ENCODE results near the gene AFP. TPM values are rescaled to one million over a fixed set of nuclear protein-coding genes. Genes with fewer than 3 reads are reported as not detected.

The AFP gene
- total and polyA plus RNA-seq, 2 of the 4 experiments (the other 2 are of a cell fraction), result 0.87 to 1.3 TPM

DNA sequence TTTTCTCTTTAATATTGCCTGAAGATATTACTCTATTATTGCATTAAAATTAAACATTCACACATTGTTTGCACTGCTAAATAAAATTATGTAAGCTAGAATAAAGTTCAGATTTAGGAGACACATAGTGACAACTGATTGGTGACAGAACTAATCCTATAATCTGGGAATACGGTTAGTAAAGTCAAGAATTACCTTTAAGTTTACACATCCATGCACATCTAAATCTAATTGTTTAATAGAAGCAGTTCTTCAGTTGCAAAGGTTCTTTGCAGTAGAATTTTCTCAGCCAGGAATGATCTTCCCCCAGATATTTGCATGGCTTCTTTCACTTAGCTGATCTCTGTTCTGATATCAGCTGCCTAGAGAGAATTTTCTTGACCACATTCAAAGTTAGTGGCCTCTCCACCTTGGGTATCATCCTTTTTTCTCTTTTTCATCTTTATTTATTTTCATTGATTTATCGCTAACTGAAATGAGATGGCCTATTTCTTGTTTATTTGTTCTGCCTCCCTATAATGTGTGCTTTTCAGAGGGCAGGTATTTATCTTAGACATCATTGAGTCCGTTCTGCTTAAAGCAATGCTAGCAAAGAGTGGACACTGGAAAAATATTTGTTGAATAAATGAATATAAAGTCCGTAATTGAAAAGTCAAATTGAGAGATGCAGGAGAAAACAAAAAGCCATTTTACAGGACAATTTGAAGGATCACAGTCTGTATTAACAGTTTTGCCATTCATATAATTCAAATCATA is 12.6 kb downstream of the AFP start:
- POLR2A ChIA-PET (ENCODE audit: unreplicated experiment), result no interaction called here
- Histone ChIP-seq H2BK120ac (ENCODE audit: low read depth, low read length) (no peak overlapping the region), H3K23ac (ENCODE audit: low read depth, low read length) (no peak overlapping the region), H2AK9ac (replicated peaks; ENCODE audit: low read depth, low read length, poor library complexity) (no peak overlapping the region), H3K4me2 (ENCODE audit: low read depth, low read length) (no peak overlapping the region), H2BK5ac (ENCODE audit: low read depth, low read length, poor library complexity, severe bottlenecking) (no peak overlapping the region), H3K56ac (ENCODE audit: extremely low read depth, insufficient read depth, low read length) (no peak overlapping the region), H3K4me1 (ENCODE audit: control insufficient read depth, insufficient read depth, low read length) (peaks cover 3% of the 10 kb centered on the region), H3K14ac (replicated peaks; ENCODE audit: low read depth, low read length) (no peak overlapping the region), H2BK20ac (ENCODE audit: low read depth, low read length) (no peak overlapping the region), H3K27ac (ENCODE audit: insufficient read depth, low read length) (no peak overlapping the region), H3K18ac (ENCODE audit: low read depth, low read length) (no peak overlapping the region), H4K8ac (ENCODE audit: low read depth in 2 of 2, low read length in 2 of 2) (no peak overlapping the region), H3K27me3 (ENCODE audit: control insufficient read depth, insufficient read depth, low read length) (no peaks in the 10 kb centered on the region), H2AFZ (replicated peaks; ENCODE audit: low read length, poor library complexity) (no peak overlapping the region), H3K9ac (ENCODE audit: low read depth, low read length) (no peak overlapping the region), H4K20me1 (ENCODE audit: insufficient read depth, low read length) (no peaks in the 10 kb centered on the region), H2AK5ac (ENCODE audit: low read depth, low read length) (no peak overlapping the region), H3K9me3 (ENCODE audit: control insufficient read depth, insufficient read depth, low read length) (no peaks in the 10 kb centered on the region), H3K4me3 (ENCODE audit: insufficient read depth, low read depth, low read length) (no peak overlapping the region), H3K36me3 (ENCODE audit: control insufficient read depth, insufficient read depth, low read length) (no peaks in the 10 kb centered on the region), H4K91ac (ENCODE audit: insufficient read depth, low read depth, low read length) (no peak overlapping the region), H3K4ac (ENCODE audit: low read depth, low read length) (no peak overlapping the region), H4K5ac (ENCODE audit: low read depth, low read length) (no peak overlapping the region), H3K79me1 (ENCODE audit: low read depth in 1 of 2, low read length in 2 of 2) (no peaks in the 10 kb centered on the region), H3K9me1 (ENCODE audit: insufficient read depth, low read length) (no peaks in the 10 kb centered on the region), H2BK15ac (ENCODE audit: low read depth, low read length) (no peak overlapping the region)
- no peak for DNase-seq
- dilution Hi-C loops (cut with HindIII; ENCODE audit: low sequenced_read_pairs, unreplicated experiment), result no loop called here
- TF ChIP-seq MXI1 (IDR thresholded peaks at IDR 0.05; ENCODE audit: borderline replicate concordance, low read depth, low read length) (no peak), BHLHE40 (IDR thresholded peaks at IDR 0.05; ENCODE audit: low read depth, low read length) (no peak), RCOR1 (IDR thresholded peaks at IDR 0.05; ENCODE audit: insufficient replicate concordance, low read length) (no peak), MAZ (IDR thresholded peaks at IDR 0.05; ENCODE audit: borderline replicate concordance, low read depth, low read length) (no peak), CEBPB (IDR thresholded peaks at IDR 0.05; ENCODE audit: low read depth, low read length) (no peak), CHD1 (IDR thresholded peaks at IDR 0.05; ENCODE audit: low read depth, low read length) (no peak), SMC3 (IDR thresholded peaks at IDR 0.05; ENCODE audit: low read depth, low read length) (no peak), RFX5 (IDR thresholded peaks at IDR 0.05; ENCODE audit: low read depth, low read length) (no peak), NFE2L2 (IDR thresholded peaks at IDR 0.05; ENCODE audit: low read depth, low read length) (no peak), MAFK (IDR thresholded peaks at IDR 0.05; ENCODE audit: low read depth, low read length) (no peak), POLR2A (IDR thresholded peaks at IDR 0.05; ENCODE audit: low read depth, low read length) (no peak), RAD21 (IDR thresholded peaks at IDR 0.05; ENCODE audit: low read length) (no peak), FOS (IDR thresholded peaks at IDR 0.05; ENCODE audit: low read depth, low read length) (no peak)
- TF ChIP-seq, protein P1, sequence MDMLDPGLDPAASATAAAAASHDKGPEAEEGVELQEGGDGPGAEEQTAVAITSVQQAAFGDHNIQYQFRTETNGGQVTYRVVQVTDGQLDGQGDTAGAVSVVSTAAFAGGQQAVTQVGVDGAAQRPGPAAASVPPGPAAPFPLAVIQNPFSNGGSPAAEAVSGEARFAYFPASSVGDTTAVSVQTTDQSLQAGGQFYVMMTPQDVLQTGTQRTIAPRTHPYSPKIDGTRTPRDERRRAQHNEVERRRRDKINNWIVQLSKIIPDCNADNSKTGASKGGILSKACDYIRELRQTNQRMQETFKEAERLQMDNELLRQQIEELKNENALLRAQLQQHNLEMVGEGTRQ (IDR thresholded peaks at IDR 0.05; ENCODE audit: low read depth, low read length), result no peak
- TF ChIP-seq, protein P2, sequence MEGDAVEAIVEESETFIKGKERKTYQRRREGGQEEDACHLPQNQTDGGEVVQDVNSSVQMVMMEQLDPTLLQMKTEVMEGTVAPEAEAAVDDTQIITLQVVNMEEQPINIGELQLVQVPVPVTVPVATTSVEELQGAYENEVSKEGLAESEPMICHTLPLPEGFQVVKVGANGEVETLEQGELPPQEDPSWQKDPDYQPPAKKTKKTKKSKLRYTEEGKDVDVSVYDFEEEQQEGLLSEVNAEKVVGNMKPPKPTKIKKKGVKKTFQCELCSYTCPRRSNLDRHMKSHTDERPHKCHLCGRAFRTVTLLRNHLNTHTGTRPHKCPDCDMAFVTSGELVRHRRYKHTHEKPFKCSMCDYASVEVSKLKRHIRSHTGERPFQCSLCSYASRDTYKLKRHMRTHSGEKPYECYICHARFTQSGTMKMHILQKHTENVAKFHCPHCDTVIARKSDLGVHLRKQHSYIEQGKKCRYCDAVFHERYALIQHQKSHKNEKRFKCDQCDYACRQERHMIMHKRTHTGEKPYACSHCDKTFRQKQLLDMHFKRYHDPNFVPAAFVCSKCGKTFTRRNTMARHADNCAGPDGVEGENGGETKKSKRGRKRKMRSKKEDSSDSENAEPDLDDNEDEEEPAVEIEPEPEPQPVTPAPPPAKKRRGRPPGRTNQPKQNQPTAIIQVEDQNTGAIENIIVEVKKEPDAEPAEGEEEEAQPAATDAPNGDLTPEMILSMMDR (conservative IDR thresholded peaks at IDR 0.05; ENCODE audit: low read depth, low read length), result no peak
- TF ChIP-seq, protein P3, sequence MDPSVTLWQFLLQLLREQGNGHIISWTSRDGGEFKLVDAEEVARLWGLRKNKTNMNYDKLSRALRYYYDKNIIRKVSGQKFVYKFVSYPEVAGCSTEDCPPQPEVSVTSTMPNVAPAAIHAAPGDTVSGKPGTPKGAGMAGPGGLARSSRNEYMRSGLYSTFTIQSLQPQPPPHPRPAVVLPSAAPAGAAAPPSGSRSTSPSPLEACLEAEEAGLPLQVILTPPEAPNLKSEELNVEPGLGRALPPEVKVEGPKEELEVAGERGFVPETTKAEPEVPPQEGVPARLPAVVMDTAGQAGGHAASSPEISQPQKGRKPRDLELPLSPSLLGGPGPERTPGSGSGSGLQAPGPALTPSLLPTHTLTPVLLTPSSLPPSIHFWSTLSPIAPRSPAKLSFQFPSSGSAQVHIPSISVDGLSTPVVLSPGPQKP (IDR thresholded peaks at IDR 0.05; ENCODE audit: borderline replicate concordance, low read depth, low read length), result no peak
- WGBS, 2 experiments (ENCODE audit: extremely low coverage in 2 of 2, insufficient read length in 1 of 2), result no CpG with 5 or more reads among the region's 4 CpGs
- intact Hi-C loops (cut with micrococcal nuclease), result loop anchor here (5.0 to 10.0 kb wide), 2 partner anchors 191 to 206 kb away; partner anchors contain the start of gene ANKRD17
- CTCF ChIA-PET, result no interaction called here
- ATAC-seq (ENCODE audit: low read depth), result no peak
- no TSS peak for BruUV-seq (replicated peaks)
- in situ Hi-C loops (cut with MboI; ENCODE audit: low sequenced_read_pairs), result no loop called here
